Lung (tissue), 12 donors: ENCODE results near the gene HNMT. TPM values are rescaled to one million over a fixed set of nuclear protein-coding genes. Genes with fewer than 3 reads are reported as not detected.

ENCODE experiments used
- ATAC-seq: fragments of 200-7000 bp; cut with Tn5 transposase; one replicate; pipeline ENCODE4 v1.9.1; 2020; ENCODE audit warnings: moderate number of reproducible peaks; ENCODE audit not compliant: insufficient read depth, low FRiP score
- DNase-seq, 3 donors: peaks; one replicate each; pipeline ENCODE4 v3.0.0-alpha.2; 2013 to 2017
- H3K27ac ChIP-seq, 2 donors: one replicate each; pipeline ENCODE4 v1.5.1; 2013; ENCODE audit warnings: mild to moderate bottlenecking in 2 of 2, moderate library complexity in 2 of 2, control low read depth in 1 of 2, inconsistent platforms in 1 of 2, low read depth in 1 of 2, low read length in 1 of 2
- H3K27me3 ChIP-seq, 3 donors: one replicate each; pipeline ENCODE4 v1.5.1; 2013; ENCODE audit warnings: low read length in 2 of 3; ENCODE audit not compliant: control insufficient read depth in 3 of 3, insufficient read depth in 3 of 3
- H3K36me3 ChIP-seq, 4 donors: one replicate each; pipeline ENCODE4 v1.5.1; 2013; ENCODE audit warnings: low read length in 4 of 4, mild to moderate bottlenecking in 1 of 4, moderate library complexity in 1 of 4; ENCODE audit not compliant: control insufficient read depth in 4 of 4, insufficient read depth in 4 of 4
- H3K4me1 ChIP-seq, 5 donors: one replicate each; pipeline ENCODE4 v1.5.1; 2013; ENCODE audit warnings: low read length in 5 of 5, mild to moderate bottlenecking in 2 of 5, moderate library complexity in 1 of 5; ENCODE audit not compliant: control insufficient read depth in 5 of 5, insufficient read depth in 5 of 5
- H3K4me3 ChIP-seq: one replicate; pipeline ENCODE4 v1.5.1; 2013; ENCODE audit warnings: mild to moderate bottlenecking, control low read depth, moderate library complexity
- H3K9ac ChIP-seq, 2 donors: one replicate each; pipeline ENCODE4 v1.5.1; 2013; ENCODE audit warnings: low read length in 2 of 2, control low read depth in 1 of 2; ENCODE audit not compliant: insufficient read depth in 1 of 2
- H3K9me3 ChIP-seq, 4 donors: one replicate each; pipeline ENCODE4 v1.5.1; 2013; ENCODE audit warnings: low read length in 3 of 4, mild to moderate bottlenecking in 1 of 4, moderate library complexity in 1 of 4; ENCODE audit not compliant: control insufficient read depth in 4 of 4, insufficient read depth in 3 of 4
- WGBS, 2 donors: extraction: QIAGEN DNeasy Blood & Tissue Kit; methylation state at CpG; one replicate each; pipeline ENCODE4 v1.1.7; 2013; 5-methylcytosine and 5-hydroxymethylcytosine counted together
- polyA plus RNA-seq, 2 donors: library from polyadenylated mRNA; stranded (reverse); fragments of 200-250 nt; gene quantifications; one replicate each; pipeline ENCODE4 v1.2.1, GENCODE V29; 2013
- total RNA-seq, 2 donors: library from RNA; depleted of rRNA in 1 of 2; stranded (reverse); fragments of >200 nt in 1 of 2; gene quantifications; one replicate each; pipeline ENCODE4 v1.2.1, GENCODE V29; 2014 to 2021
- TF ChIP-seq, protein P1 (sequence below): IDR thresholded peaks from 2 replicates; pipeline ENCODE4 v1.5.1; 2012; ENCODE audit warnings: mild to moderate bottlenecking; ENCODE audit errors: control extremely low read depth, extremely low read depth
- donor health status: control.
- donor health status: control.
- donor health status: Bipolar disorder and iron deficiency.
- donor health status: healthy.
- donor health status: DM: yes; HTN: yes; CAD: no.

The HNMT gene
- total and polyA plus RNA-seq, 4 donors, result 45.9 to 135 (median 77.0) TPM

DNA sequence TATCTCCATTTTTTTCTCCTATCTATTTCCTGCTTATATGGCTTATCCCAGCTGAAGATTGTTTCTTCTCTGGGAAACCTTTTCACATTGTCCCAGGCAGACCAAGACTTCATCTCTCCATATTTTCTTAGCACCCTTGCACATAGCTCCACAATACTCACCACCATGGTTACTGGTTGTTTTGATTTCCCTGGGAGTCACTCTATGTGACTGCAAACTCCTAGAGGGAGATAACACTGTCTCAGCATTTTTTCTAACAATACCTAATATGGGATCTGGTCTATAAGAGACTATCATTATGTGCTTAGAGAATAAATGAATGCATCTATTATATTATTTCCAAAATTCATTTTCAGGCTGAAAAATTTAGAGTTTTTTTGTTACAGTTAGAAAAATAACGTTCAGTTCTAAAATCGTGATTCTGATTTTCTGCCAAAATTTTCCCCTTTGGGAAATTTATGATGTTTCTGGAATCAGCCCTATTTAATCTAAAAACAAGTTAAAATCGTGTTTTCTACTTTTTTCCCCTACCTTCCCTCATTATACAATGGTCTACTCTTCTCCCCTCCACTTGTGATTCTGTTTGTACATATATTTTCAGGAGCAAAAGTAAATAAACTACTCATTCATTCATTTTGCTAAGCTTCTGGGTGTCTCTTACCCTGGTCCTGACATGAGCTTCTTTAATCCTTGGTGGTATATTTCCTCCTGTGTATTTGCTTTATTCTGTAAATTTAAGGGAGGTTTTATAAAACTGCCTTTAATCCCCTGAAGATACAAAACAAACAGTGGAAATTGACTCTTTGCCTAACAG lies 95.4 kb downstream of the HNMT start:
- Histone ChIP-seq H3K27me3 (no peaks in the 10 kb centered on the region), H3K27ac (no peak overlapping the region), H3K36me3 (no peaks in the 10 kb centered on the region), H3K4me3 (no peak overlapping the region), H3K9ac (no peak overlapping the region), H3K4me1 (peaks cover 0 to 3% (median 0%) of the 10 kb centered on the region in 5 donors), H3K9me3 (peaks cover 0 to 4% (median 0%) of the 10 kb centered on the region in 4 donors)
- whole genome bisulfite sequencing, 2 donors, result 73 to 84% methylated on average over 3 of the region's 3 CpGs
- DNase-seq, result no peak
- TF ChIP-seq, protein P1, sequence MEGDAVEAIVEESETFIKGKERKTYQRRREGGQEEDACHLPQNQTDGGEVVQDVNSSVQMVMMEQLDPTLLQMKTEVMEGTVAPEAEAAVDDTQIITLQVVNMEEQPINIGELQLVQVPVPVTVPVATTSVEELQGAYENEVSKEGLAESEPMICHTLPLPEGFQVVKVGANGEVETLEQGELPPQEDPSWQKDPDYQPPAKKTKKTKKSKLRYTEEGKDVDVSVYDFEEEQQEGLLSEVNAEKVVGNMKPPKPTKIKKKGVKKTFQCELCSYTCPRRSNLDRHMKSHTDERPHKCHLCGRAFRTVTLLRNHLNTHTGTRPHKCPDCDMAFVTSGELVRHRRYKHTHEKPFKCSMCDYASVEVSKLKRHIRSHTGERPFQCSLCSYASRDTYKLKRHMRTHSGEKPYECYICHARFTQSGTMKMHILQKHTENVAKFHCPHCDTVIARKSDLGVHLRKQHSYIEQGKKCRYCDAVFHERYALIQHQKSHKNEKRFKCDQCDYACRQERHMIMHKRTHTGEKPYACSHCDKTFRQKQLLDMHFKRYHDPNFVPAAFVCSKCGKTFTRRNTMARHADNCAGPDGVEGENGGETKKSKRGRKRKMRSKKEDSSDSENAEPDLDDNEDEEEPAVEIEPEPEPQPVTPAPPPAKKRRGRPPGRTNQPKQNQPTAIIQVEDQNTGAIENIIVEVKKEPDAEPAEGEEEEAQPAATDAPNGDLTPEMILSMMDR, result no peak
- ATAC-seq, result no peak

DNA sequence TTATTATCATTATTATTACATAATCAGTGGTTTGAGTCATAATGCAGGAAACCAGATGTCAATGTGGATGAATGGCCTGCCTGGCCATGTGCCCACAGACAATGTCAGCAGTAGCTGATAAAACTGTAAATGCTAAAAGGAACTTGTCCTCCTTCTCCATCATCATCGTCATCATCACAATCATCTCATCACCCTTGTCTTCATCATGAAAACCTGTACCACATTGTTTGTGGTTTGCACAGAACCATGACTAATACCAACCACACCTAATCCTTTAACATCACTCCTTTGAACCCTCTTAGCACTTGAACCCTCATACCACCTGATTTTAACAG lies 96.0 kb downstream of the HNMT start:
- H3K9me3 ChIP-seq, result peaks cover 0 to 4% (median 0%) of the 10 kb centered on the region in 4 donors
- no peaks in the 10 kb centered on the region for H3K36me3 ChIP-seq
- H3K4me3 ChIP-seq, result no peak overlapping the region
- WGBS, 2 donors, result 21 to 43% methylated on average over 1 of the region's 1 CpG
- H3K27ac ChIP-seq, result no peak overlapping the region
- ATAC-seq (no peak), DNase-seq (peak in 2 of 3 donors; percentile 26 to 53)
- TF ChIP-seq, protein P1, result no peak
- H3K4me1 ChIP-seq, result peaks cover 0 to 3% (median 0%) of the 10 kb centered on the region in 5 donors
- no peak overlapping the region for H3K9ac ChIP-seq
- H3K27me3 ChIP-seq, result no peaks in the 10 kb centered on the region

DNA sequence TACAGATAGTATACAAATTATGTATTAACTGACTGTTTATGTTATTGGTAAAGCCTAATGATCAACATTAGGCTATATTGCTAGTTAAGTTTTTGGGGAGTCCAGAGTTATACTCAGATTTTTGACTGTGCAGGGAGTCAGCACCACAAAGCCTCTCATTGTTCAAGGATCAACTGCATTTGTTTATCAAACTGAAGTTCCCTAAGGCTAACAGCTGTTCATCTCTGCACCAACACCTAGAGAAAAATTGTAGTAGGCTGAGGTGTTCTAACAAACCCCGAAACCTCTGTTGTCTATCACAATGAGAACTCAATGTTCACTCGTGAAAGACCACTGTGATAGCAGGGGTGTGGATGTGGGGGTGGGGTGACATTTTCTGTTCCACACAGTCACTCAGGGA lies 97.7 kb downstream of the HNMT start:
- TF ChIP-seq, protein P1, result no peak
- no peaks in the 10 kb centered on the region for H3K36me3 ChIP-seq
- peaks cover 0 to 3% (median 0%) of the 10 kb centered on the region in 5 donors for H3K4me1 ChIP-seq
- DNase-seq (no peak), ATAC-seq (no peak)
- no peak overlapping the region for H3K27ac ChIP-seq
- peaks cover 0 to 4% (median 0%) of the 10 kb centered on the region in 4 donors for H3K9me3 ChIP-seq
- no peaks in the 10 kb centered on the region for H3K27me3 ChIP-seq
- H3K9ac ChIP-seq, result no peak overlapping the region
- no peak overlapping the region for H3K4me3 ChIP-seq
- 94 to 98% methylated on average over 2 of the region's 2 CpGs for WGBS, 2 donors

DNA sequence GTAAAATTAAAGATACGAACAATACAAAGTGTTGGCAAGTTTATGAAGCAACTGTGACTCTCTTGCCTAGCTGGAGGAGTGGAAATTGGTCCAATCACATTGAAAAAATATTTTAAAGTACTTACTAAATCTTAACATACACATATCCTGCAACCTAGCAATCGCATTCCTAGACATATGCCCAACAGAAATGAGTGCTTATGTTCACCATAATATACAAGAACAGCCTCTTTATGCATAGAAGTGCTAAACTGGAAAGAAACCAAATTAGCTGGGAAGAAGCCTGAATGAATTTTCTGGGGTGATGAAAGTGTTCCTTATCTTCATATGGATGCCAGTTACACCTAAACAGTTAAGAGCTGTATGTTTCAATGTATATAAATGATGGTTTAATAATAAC lies 98.9 kb downstream of the HNMT start:
- no peak overlapping the region for H3K9ac ChIP-seq
- H3K4me1 ChIP-seq, result peaks cover 0 to 3% (median 0%) of the 10 kb centered on the region in 5 donors
- peaks cover 0 to 4% (median 0%) of the 10 kb centered on the region in 4 donors for H3K9me3 ChIP-seq
- TF ChIP-seq, protein P1, result no peak
- no peaks in the 10 kb centered on the region for H3K27me3 ChIP-seq
- H3K27ac ChIP-seq, result no peak overlapping the region
- ATAC-seq (no peak), DNase-seq (no peak)
- no peak overlapping the region for H3K4me3 ChIP-seq
- WGBS, 2 donors, result 91 to 93% methylated on average over 2 of the region's 2 CpGs
- no peaks in the 10 kb centered on the region for H3K36me3 ChIP-seq
